Stomach smooth muscle (tissue), 2 donors: ENCODE data around the gene TBRG1.

Source experiments
- H3K27ac ChIP-seq: one replicate; pipeline ENCODE4 v1.7.0; 2013; ENCODE audit warnings: mild to moderate bottlenecking, low read length, inconsistent platforms
- H3K27me3 ChIP-seq, 2 donors: one replicate each; pipeline ENCODE4 v1.7.0; 2013; ENCODE audit warnings: low read length in 2 of 2; ENCODE audit not compliant: insufficient read depth in 2 of 2, control insufficient read depth in 1 of 2
- H3K36me3 ChIP-seq, 2 donors: one replicate each; pipeline ENCODE4 v1.7.0; 2013; ENCODE audit warnings: low read length in 2 of 2; ENCODE audit not compliant: control insufficient read depth in 2 of 2, insufficient read depth in 2 of 2
- H3K4me1 ChIP-seq: one replicate; pipeline ENCODE4 v1.7.0; 2013; ENCODE audit warnings: low read length; ENCODE audit not compliant: control insufficient read depth, insufficient read depth
- H3K4me3 ChIP-seq, 2 donors: one replicate each; pipeline ENCODE4 v1.7.0; 2013; ENCODE audit warnings: low read length in 2 of 2
- H3K9ac ChIP-seq, 2 donors: one replicate each; pipeline ENCODE4 v1.7.0; 2013; ENCODE audit warnings: low read length in 2 of 2, mild to moderate bottlenecking in 1 of 2
- H3K9me3 ChIP-seq, 2 donors: one replicate each; pipeline ENCODE4 v1.7.0; 2013; ENCODE audit warnings: low read length in 2 of 2; ENCODE audit not compliant: control insufficient read depth in 2 of 2
- donor health status: healthy.
- donor health status: Pancreatic carcinoma.

Gene TBRG1

GRCh38 chr11:124658986-124659385 lies 36.3 kb downstream of the TBRG1 start:
- peaks cover 2 to 12% of the 10 kb centered on the region in 2 donors for H3K36me3 ChIP-seq
- H3K4me3 ChIP-seq = no peak overlapping the region
- no peak overlapping the region for H3K27ac ChIP-seq
- H3K9ac ChIP-seq = no peak overlapping the region
- no peaks in the 10 kb centered on the region for H3K27me3 ChIP-seq
- no peaks in the 10 kb centered on the region for H3K9me3 ChIP-seq
- no peaks in the 10 kb centered on the region for H3K4me1 ChIP-seq

- H3K4me1 ChIP-seq = no peaks in the 10 kb centered on the region
- H3K9me3 ChIP-seq = no peaks in the 10 kb centered on the region
- H3K27me3 ChIP-seq = no peaks in the 10 kb centered on the region
- no peak overlapping the region for H3K4me3 ChIP-seq
- no peak overlapping the region for H3K9ac ChIP-seq
- peaks cover 2 to 12% of the 10 kb centered on the region in 2 donors for H3K36me3 ChIP-seq
- H3K27ac ChIP-seq = no peak overlapping the region
Measured at GRCh38 chr11:124661553-124661952, 38.9 kb downstream of the TBRG1 start.

GRCh38 chr11:124662106-124662505 lies 39.4 kb downstream of the TBRG1 start:
- Histone ChIP-seq H3K4me3 (no peak overlapping the region), H3K36me3 (peaks cover 2 to 9% of the 10 kb centered on the region in 2 donors), H3K9ac (no peak overlapping the region), H3K27me3 (no peaks in the 10 kb centered on the region), H3K4me1 (no peaks in the 10 kb centered on the region), H3K9me3 (no peaks in the 10 kb centered on the region), H3K27ac (no peak overlapping the region)

- H3K9ac ChIP-seq = no peak overlapping the region
- H3K36me3 ChIP-seq = peaks cover 0 to 8% of the 10 kb centered on the region in 2 donors
- H3K27ac ChIP-seq = no peak overlapping the region
- H3K27me3 ChIP-seq = no peaks in the 10 kb centered on the region
- H3K4me3 ChIP-seq = no peak overlapping the region
- H3K4me1 ChIP-seq = no peaks in the 10 kb centered on the region
- no peaks in the 10 kb centered on the region for H3K9me3 ChIP-seq
Measured at GRCh38 chr11:124663861-124664260, 41.2 kb downstream of the TBRG1 start.

GRCh38 chr11:124667601-124668000 lies 44.9 kb downstream of the TBRG1 start:
- Histone ChIP-seq H3K36me3 (peaks cover 0 to 8% of the 10 kb centered on the region in 2 donors), H3K27ac (no peak overlapping the region), H3K27me3 (no peaks in the 10 kb centered on the region), H3K4me1 (no peaks in the 10 kb centered on the region), H3K9me3 (no peaks in the 10 kb centered on the region), H3K9ac (no peak overlapping the region), H3K4me3 (no peak overlapping the region)

GRCh38 chr11:124669193-124669592 lies 46.5 kb downstream of the TBRG1 start:
- Histone ChIP-seq H3K9me3 (no peaks in the 10 kb centered on the region), H3K27me3 (no peaks in the 10 kb centered on the region), H3K27ac (no peak overlapping the region)

GRCh38 chr11:124670732-124671131 lies 48.1 kb downstream of the TBRG1 start:
- Histone ChIP-seq H3K27ac (no peak overlapping the region), H3K9ac (no peak overlapping the region), H3K4me1 (peaks cover 11% of the 10 kb centered on the region), H3K27me3 (no peaks in the 10 kb centered on the region), H3K4me3 (no peak overlapping the region), H3K36me3 (peaks cover 0 to 2% of the 10 kb centered on the region in 2 donors), H3K9me3 (no peaks in the 10 kb centered on the region)

More at GRCh38 chr11:124669193-124669592, 46.5 kb downstream of the TBRG1 start:
- Histone ChIP-seq H3K4me3 (no peak overlapping the region), H3K9ac (no peak overlapping the region), H3K4me1 (peaks cover 8% of the 10 kb centered on the region), H3K36me3 (peaks cover 0 to 5% of the 10 kb centered on the region in 2 donors)

GRCh38 chr11:124672536-124673215 lies 50.0 kb downstream of the TBRG1 start:
- Histone ChIP-seq H3K9ac (peak overlapping the region; percentile 76 to 81), H3K27me3 (no peaks in the 10 kb centered on the region), H3K9me3 (no peaks in the 10 kb centered on the region), H3K36me3 (no peaks in the 10 kb centered on the region), H3K27ac (peak overlapping the region; percentile 58), H3K4me1 (peaks cover 11% of the 10 kb centered on the region), H3K4me3 (peak overlapping the region; percentile 80 to 81)

GRCh38 chr11:124673333-124674167 lies 50.9 kb downstream of the TBRG1 start, which contains the start of the genes SIAE and SPA17:
Gene SIAE (minus strand): TSS chr11:124673739. CDS start chr11:124673708, 31 bp downstream.
Gene SPA17 (plus strand): TSS chr11:124673904. CDS start chr11:124675265, 1,361 bp downstream.
- Histone ChIP-seq H3K27me3 (no peaks in the 10 kb centered on the region), H3K9me3 (no peaks in the 10 kb centered on the region), H3K36me3 (no peaks in the 10 kb centered on the region), H3K4me1 (peaks cover 11% of the 10 kb centered on the region), H3K27ac (peak within 1 kb of the TSS; percentile 60), H3K4me3 (peak within 1 kb of the TSS; percentile 80 to 81), H3K9ac (peak within 1 kb of the TSS; percentile 76 to 81)

GRCh38 chr11:124674168-124674517 lies 51.5 kb downstream of the TBRG1 start:
- Histone ChIP-seq H3K9ac (peak overlapping the region; percentile 58 to 81), H3K4me3 (peak overlapping the region; percentile 80 to 81), H3K27ac (peak overlapping the region; percentile 60)

More at GRCh38 chr11:124674168-124674517, 51.5 kb downstream of the TBRG1 start:
- Histone ChIP-seq H3K4me1 (peaks cover 11% of the 10 kb centered on the region), H3K9me3 (no peaks in the 10 kb centered on the region), H3K27me3 (no peaks in the 10 kb centered on the region), H3K36me3 (no peaks in the 10 kb centered on the region)
